ENCODE measurements around the gene BID. TPM values are rescaled to one million over a fixed set of nuclear protein-coding genes. Genes with fewer than 3 reads are reported as not detected.
A peak's percentile ranks its signal among the peaks of the same experiment; 100 is the strongest.

The BID gene
- total RNA-seq, 1 donor from 2014 or later = 36.4 TPM

DNA sequence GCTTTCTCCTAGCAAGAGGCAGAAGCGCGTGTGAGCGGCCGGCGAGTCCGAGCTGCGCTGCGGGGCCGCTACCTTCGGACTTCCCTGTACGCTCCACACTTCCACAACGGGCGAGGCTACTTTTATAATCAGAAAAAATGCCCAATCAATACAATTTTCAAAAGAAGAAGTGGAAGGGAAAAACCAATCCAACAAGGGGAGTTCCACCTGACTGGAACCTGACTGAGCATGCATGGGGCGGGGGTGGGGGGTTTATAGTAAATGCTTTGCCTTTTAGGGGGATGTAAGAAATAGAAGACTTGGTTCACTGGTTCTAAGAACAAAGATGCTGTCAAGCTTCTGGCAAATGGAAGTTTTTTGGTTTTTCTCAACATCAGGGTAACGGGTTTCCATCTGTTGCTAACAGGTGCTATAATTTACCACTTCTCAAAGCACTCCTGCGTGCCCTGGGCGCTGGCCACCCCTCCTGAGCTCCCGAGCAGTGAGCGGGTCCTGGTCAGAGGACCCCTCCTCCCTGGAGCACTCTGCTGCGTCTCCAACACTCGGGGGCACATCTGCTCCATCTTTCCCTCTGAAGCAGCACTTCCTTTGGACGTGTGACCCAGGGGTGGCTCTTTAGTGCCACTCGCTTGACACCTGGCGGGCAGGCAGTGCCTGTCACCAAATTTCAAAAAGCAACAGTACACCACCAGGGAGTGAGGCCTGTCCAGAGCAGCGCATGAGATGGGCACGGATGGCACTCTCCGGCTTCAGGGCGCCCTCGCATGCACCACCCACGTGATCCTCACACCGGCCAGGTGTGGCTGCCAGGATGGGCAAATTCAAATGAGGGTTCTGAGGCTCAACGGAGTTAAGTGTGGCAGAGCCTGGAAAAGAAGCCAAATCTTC lies 21.6 kb upstream of the BID start:
- TF ChIP-seq CTCF (conservative IDR thresholded peaks at IDR 0.05) = no peak
- Mint-ChIP-seq H3K36me3 (peaks cover 4% of the 10 kb centered on the region), H3K4me3 (no peak overlapping the region), H3K27me3 (no peaks in the 10 kb centered on the region), H3K27ac (peak overlapping the region; percentile 15), H3K9me3 (no peaks in the 10 kb centered on the region), H3K4me1 (ENCODE audit: unreplicated experiment) (peaks cover 28% of the 10 kb centered on the region)
- no peak for DNase-seq (ENCODE audit: extremely low spot score, unreplicated experiment)

DNA sequence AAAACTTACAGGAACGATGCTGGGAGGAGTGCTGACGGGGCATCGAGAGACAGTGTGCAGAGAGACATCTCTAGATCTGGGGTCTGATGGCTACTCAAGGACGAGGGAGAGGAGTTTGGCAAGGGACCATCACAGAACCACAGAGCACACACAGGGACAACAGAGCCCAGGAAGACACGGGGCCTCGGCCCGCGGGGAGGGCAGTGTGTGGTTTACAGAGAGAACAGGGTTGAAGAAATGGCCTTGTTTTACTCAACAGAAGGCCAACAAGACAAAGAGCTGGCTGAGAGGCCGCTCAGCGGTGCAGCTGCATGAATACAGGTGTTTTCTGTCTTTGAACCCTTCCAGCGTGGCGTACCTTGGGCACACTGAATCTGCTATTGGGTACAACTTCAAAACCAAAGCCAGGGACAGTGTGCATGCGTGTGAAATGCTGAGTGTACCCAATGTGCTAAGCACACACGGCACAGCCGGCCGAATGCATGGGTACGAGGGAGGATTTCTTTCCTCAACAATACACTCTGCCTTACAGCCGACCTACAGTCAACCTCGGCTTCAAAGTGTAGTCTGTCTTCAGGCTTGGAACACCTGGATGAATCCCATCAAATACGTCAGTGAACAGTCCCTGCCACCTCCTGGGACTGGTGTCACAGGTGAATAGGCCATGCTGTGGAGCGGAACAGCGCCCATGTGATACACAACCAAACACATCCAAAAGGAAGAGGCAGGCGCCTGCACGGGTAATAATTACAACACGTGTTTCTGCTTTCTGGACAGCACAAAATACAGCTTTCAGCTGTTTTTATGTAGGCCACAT lies 20.7 kb upstream of the BID start:
- Mint-ChIP-seq H3K9me3 (no peaks in the 10 kb centered on the region), H3K36me3 (peaks cover 4% of the 10 kb centered on the region), H3K4me1 (ENCODE audit: unreplicated experiment) (peaks cover 20% of the 10 kb centered on the region), H3K4me3 (no peak overlapping the region), H3K27me3 (no peaks in the 10 kb centered on the region), H3K27ac (peak overlapping the region; percentile 15)
- DNase-seq (ENCODE audit: extremely low spot score, unreplicated experiment) = no peak
- TF ChIP-seq CTCF (conservative IDR thresholded peaks at IDR 0.05) = no peak

GRCh38 chr22:17792854-17793434 lies 18.7 kb upstream of the BID start:
- Mint-ChIP-seq H3K4me1 (ENCODE audit: unreplicated experiment) (peaks cover 18% of the 10 kb centered on the region), H3K27me3 (no peaks in the 10 kb centered on the region), H3K4me3 (no peak overlapping the region), H3K27ac (no peak overlapping the region), H3K9me3 (no peaks in the 10 kb centered on the region), H3K36me3 (peaks cover 4% of the 10 kb centered on the region)
- DNase-seq (ENCODE audit: extremely low spot score, unreplicated experiment) = no peak
- TF ChIP-seq CTCF (conservative IDR thresholded peaks at IDR 0.05) = no peak

- no peak for DNase-seq (ENCODE audit: extremely low spot score, unreplicated experiment)
- no peaks in the 10 kb centered on the region for H3K9me3 Mint-ChIP-seq
- H3K4me1 Mint-ChIP-seq (ENCODE audit: unreplicated experiment) = peaks cover 20% of the 10 kb centered on the region
- no peak overlapping the region for H3K4me3 Mint-ChIP-seq
- no peak for TF ChIP-seq CTCF (conservative IDR thresholded peaks at IDR 0.05)
- H3K27me3 Mint-ChIP-seq = no peaks in the 10 kb centered on the region
- H3K27ac Mint-ChIP-seq = no peak overlapping the region
- peaks cover 4% of the 10 kb centered on the region for H3K36me3 Mint-ChIP-seq
These were observed 18.0 kb upstream of the BID start for GRCh38 chr22:17792299-17792698.

- peaks cover 29% of the 10 kb centered on the region for H3K4me1 Mint-ChIP-seq (ENCODE audit: unreplicated experiment)
- no peak overlapping the region for H3K4me3 Mint-ChIP-seq
- no peak overlapping the region for H3K27ac Mint-ChIP-seq
- peaks cover 4% of the 10 kb centered on the region for H3K36me3 Mint-ChIP-seq
- TF ChIP-seq CTCF (conservative IDR thresholded peaks at IDR 0.05) = no peak
- no peaks in the 10 kb centered on the region for H3K27me3 Mint-ChIP-seq
- no peaks in the 10 kb centered on the region for H3K9me3 Mint-ChIP-seq
- no peak for DNase-seq (ENCODE audit: extremely low spot score, unreplicated experiment)
These were observed 16.9 kb upstream of the BID start for GRCh38 chr22:17791196-17791595.

Measured in type B pancreatic cell (in vitro differentiated cells).